HepG2 (cell line): ENCODE results near the gene OLFM2. TPM values are rescaled to one million over a fixed set of nuclear protein-coding genes. Genes with fewer than 3 reads are reported as not detected.

ENCODE experiments used
- ARID2 ChIP-seq: sonication (generic); formaldehyde crosslinking; IDR thresholded peaks from 2 replicates; pipeline ENCODE4 v1.8.1; 2022; ENCODE audit warnings: mild to moderate bottlenecking, missing genetic modification reagents, borderline replicate concordance
- BRF2 ChIP-seq: sonication (generic); formaldehyde crosslinking; IDR thresholded peaks from 2 replicates; pipeline ENCODE4 v1.8.1; 2022; ENCODE audit warnings: mild to moderate bottlenecking, missing genetic modification reagents
- EED ChIP-seq: sonication (generic); formaldehyde crosslinking; IDR thresholded peaks from 2 replicates; pipeline ENCODE4 v1.5.0; 2020; ENCODE audit warnings: mild to moderate bottlenecking, missing genetic modification reagents
- ERF ChIP-seq: IDR thresholded peaks from 2 replicates; pipeline ENCODE4 v1.6.1; 2018; ENCODE audit warnings: missing biosample characterization, missing genetic modification reagents
- GRHL1 ChIP-seq: sonication (generic); formaldehyde crosslinking; conservative IDR thresholded peaks from 2 replicates; pipeline ENCODE4 v1.8.0; 2022; ENCODE audit warnings: missing genetic modification reagents
- HMGXB4 ChIP-seq, 2 experiments: sonication (generic) in 1 of 2; formaldehyde crosslinking in 1 of 2; IDR thresholded peaks; 2 replicates each; pipeline versions ENCODE4 v1.4.0 to v1.6.1; 2018 to 2020; ENCODE audit warnings: missing genetic modification reagents in 2 of 2, borderline replicate concordance in 1 of 2, low read depth in 1 of 2, mild to moderate bottlenecking in 1 of 2, missing biosample characterization in 1 of 2
- NFIB ChIP-seq: sonication (generic); formaldehyde crosslinking; IDR thresholded peaks from 2 replicates; pipeline ENCODE4 v1.9.0; 2021; ENCODE audit warnings: missing genetic modification reagents, mild to moderate bottlenecking, borderline replicate concordance
- NR3C1 ChIP-seq: sonication (generic); formaldehyde crosslinking; IDR thresholded peaks from 2 replicates; pipeline ENCODE4 v1.4.0; 2020; ENCODE audit warnings: missing genetic modification reagents
- PAX8 ChIP-seq: sonication (generic); formaldehyde crosslinking; IDR thresholded peaks from 2 replicates; pipeline ENCODE4 v1.8.0; 2022; ENCODE audit warnings: mild to moderate bottlenecking, missing genetic modification reagents, borderline replicate concordance
- PPARG ChIP-seq: conservative IDR thresholded peaks from 2 replicates; pipeline ENCODE4 v1.6.1; 2016; ENCODE audit warnings: missing biosample characterization, missing genetic modification reagents
- TERF1 ChIP-seq: sonication (generic); formaldehyde crosslinking; IDR thresholded peaks from 2 replicates; pipeline ENCODE4 v1.8.0; 2022; ENCODE audit warnings: mild to moderate bottlenecking, missing genetic modification reagents, moderate library complexity
- ZC3H4 ChIP-seq: sonication (generic); formaldehyde crosslinking; IDR thresholded peaks from 2 replicates; pipeline ENCODE4 v1.4.0; 2020; ENCODE audit warnings: missing genetic modification reagents, borderline replicate concordance
- ZNF263 ChIP-seq: sonication (generic); formaldehyde crosslinking; IDR thresholded peaks from 2 replicates; pipeline ENCODE4 v1.4.0; 2020; ENCODE audit warnings: missing genetic modification reagents
- ZNF512B ChIP-seq: sonication (generic); formaldehyde crosslinking; IDR thresholded peaks from 2 replicates; pipeline ENCODE4 v1.5.1; 2020; ENCODE audit warnings: missing genetic modification reagents, mild to moderate bottlenecking, borderline replicate concordance
- ZNF563 ChIP-seq: sonication (generic); formaldehyde crosslinking; IDR thresholded peaks from 2 replicates; pipeline ENCODE4 v1.8.0; 2022; ENCODE audit warnings: mild to moderate bottlenecking, moderate library complexity, missing genetic modification reagents
- ZNF784 ChIP-seq: sonication (generic); formaldehyde crosslinking; IDR thresholded peaks from 2 replicates; pipeline ENCODE4 v1.5.1; 2020; ENCODE audit warnings: missing genetic modification reagents, mild to moderate bottlenecking, borderline replicate concordance
- ZNF878 ChIP-seq: sonication (generic); formaldehyde crosslinking; IDR thresholded peaks from 2 replicates; pipeline ENCODE4 v1.8.1; 2023; ENCODE audit warnings: mild to moderate bottlenecking, missing genetic modification reagents, moderate library complexity
- ZZZ3 ChIP-seq: sonication (generic); formaldehyde crosslinking; IDR thresholded peaks from 2 replicates; pipeline ENCODE4 v1.4.0; 2020; ENCODE audit warnings: missing genetic modification reagents, mild to moderate bottlenecking, borderline replicate concordance
- polyA plus RNA-seq, 8 experiments: library from polyadenylated mRNA; depleted of rRNA in 3 of 8; stranded (reverse) in 7 of 8; unstranded in 1 of 8; fragments of >200 nt; fragmentation: Illumina TruSeq in 4 of 8; extraction: Trizol in 4 of 8; gene quantifications; 2 replicates each; pipeline versions ENCODE4 v1.2.1 to v1.2.3, GENCODE V29; 2011 to 2016; ENCODE audit warnings: low read depth in 4 of 8, missing spikeins in 1 of 8, mixed read lengths in 1 of 8; ENCODE audit not compliant: insufficient read depth in 1 of 8
- total RNA-seq, 5 experiments: library from RNA; depleted of rRNA; stranded (reverse); fragments of >200 nt; fragmentation: Illumina TruSeq; extraction: Trizol; gene quantifications; 2 replicates each; pipeline ENCODE4 v1.2.3, GENCODE V29; 2016; ENCODE audit warnings: low read depth in 1 of 5

Gene OLFM2
- total and polyA plus RNA-seq, 2 of the 13 experiments (the other 11 are each of a cell fraction or from before 2014, with no cell fraction given), result 0.20 to 0.51 TPM

- no peak for TF ChIP-seq TERF1 (CRISPR knock-in tag)
- no peak for TF ChIP-seq ZC3H4
- TF ChIP-seq NFIB, result no peak
- no peak; the same call in 1 of the 2 replicates for TF ChIP-seq ZNF563 (CRISPR knock-in tag)
- TF ChIP-seq ZNF512B, result no peak
- TF ChIP-seq ZNF263 (CRISPR knock-in tag), result no peak
- no peak for TF ChIP-seq NR3C1 (CRISPR knock-in tag)
- TF ChIP-seq GRHL1 (CRISPR knock-in tag), result no peak
- no peak for TF ChIP-seq PAX8
- TF ChIP-seq ERF, result peak; percentile 78
- TF ChIP-seq HMGXB4 (CRISPR knock-in tag; IDR thresholded peaks at IDR 0.05; ENCODE audit: borderline replicate concordance in 1 of 2, low read depth in 1 of 2), result peak; percentile 44 to 70; a peak in 1 of 4 replicates
- no peak for TF ChIP-seq BRF2 (CRISPR knock-in tag)
- TF ChIP-seq ZNF784 (CRISPR knock-in tag), result peak; percentile 87
- TF ChIP-seq ZZZ3 (CRISPR knock-in tag), result no peak
- no peak for TF ChIP-seq ARID2 (CRISPR knock-in tag)
- no peak for TF ChIP-seq PPARG (CRISPR knock-in tag)
- no peak for TF ChIP-seq ZNF878
- peak; percentile 50; the same call in 1 of the 2 replicates for TF ChIP-seq EED (CRISPR knock-in tag)
Observed at GRCh38 chr19:9818734-9819595, 117.3 kb downstream of the OLFM2 start, which contains the start of gene FBXL12 (continued).
